ENCODE data around the gene TCP1.

- TF ChIP-seq, protein P1, sequence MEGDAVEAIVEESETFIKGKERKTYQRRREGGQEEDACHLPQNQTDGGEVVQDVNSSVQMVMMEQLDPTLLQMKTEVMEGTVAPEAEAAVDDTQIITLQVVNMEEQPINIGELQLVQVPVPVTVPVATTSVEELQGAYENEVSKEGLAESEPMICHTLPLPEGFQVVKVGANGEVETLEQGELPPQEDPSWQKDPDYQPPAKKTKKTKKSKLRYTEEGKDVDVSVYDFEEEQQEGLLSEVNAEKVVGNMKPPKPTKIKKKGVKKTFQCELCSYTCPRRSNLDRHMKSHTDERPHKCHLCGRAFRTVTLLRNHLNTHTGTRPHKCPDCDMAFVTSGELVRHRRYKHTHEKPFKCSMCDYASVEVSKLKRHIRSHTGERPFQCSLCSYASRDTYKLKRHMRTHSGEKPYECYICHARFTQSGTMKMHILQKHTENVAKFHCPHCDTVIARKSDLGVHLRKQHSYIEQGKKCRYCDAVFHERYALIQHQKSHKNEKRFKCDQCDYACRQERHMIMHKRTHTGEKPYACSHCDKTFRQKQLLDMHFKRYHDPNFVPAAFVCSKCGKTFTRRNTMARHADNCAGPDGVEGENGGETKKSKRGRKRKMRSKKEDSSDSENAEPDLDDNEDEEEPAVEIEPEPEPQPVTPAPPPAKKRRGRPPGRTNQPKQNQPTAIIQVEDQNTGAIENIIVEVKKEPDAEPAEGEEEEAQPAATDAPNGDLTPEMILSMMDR (IDR thresholded peaks at IDR 0.05) = no peak
- no peak for TF ChIP-seq POLR2A (IDR thresholded peaks at IDR 0.05)
Measured at GRCh38 chr6:159760602-159761057, 28.8 kb downstream of the TCP1 start.
